CD4-positive, alpha-beta memory T cell (primary cell): ENCODE data around the gene CDK14. TPM values are rescaled to one million over a fixed set of nuclear protein-coding genes. Genes with fewer than 3 reads are reported as not detected.

Experiments used
- CTCF ChIA-PET: fragments of 350-600 bp; sonication (Branson Sonifier 250); formaldehyde crosslinking; loops from one replicate; lab custom pipeline; 2021; ENCODE audit warnings: inconsistent platforms; ENCODE audit not compliant: partially characterized antibody; lab: Charles Lee
- POLR2A ChIA-PET: fragments of 350-600 bp; sonication (Branson Sonifier 250); formaldehyde crosslinking; loops from one replicate; lab custom pipeline; 2021; ENCODE audit not compliant: partially characterized antibody; lab: Charles Lee
- DNase-seq, 5 donors: peaks; one replicate each; pipeline versions ENCODE4 v3.0.0 to v3.0.0-alpha.2; 2020 to 2022; ENCODE audit warnings: mixed read lengths in 1 of 5
- H3K27ac ChIP-seq: one replicate; pipeline ENCODE4 v1.7.0; 2013; ENCODE audit warnings: low read depth, low read length
- H3K27me3 ChIP-seq: 2 replicates; pipeline ENCODE4 v1.7.0; 2013; ENCODE audit warnings: mild to moderate bottlenecking, low read length, moderate library complexity; ENCODE audit not compliant: insufficient read depth
- H3K36me3 ChIP-seq: 2 replicates; pipeline ENCODE4 v1.7.0; 2013; ENCODE audit warnings: mild to moderate bottlenecking, low read length, moderate library complexity; ENCODE audit not compliant: insufficient read depth
- H3K4me1 ChIP-seq: 2 replicates; pipeline ENCODE4 v1.7.0; 2013; ENCODE audit warnings: mild to moderate bottlenecking, low read length, moderate library complexity; ENCODE audit not compliant: insufficient read depth
- H3K4me3 ChIP-seq, 2 donors: one replicate each; pipeline ENCODE4 v1.7.0; 2013; ENCODE audit warnings: low read length in 2 of 2, mild to moderate bottlenecking in 1 of 2
- H3K9me3 ChIP-seq, 2 donors: one replicate each; pipeline ENCODE4 v1.7.0; 2013; ENCODE audit warnings: low read length in 2 of 2, control low read depth in 1 of 2; ENCODE audit not compliant: control insufficient read depth in 1 of 2
- H3K27ac Mint-ChIP-seq, 7 donors: one replicate each; pipeline ENCODE4 v1.8.0; 2020 to 2021; ENCODE audit warnings: mixed read lengths in 7 of 7, mild to moderate bottlenecking in 6 of 7, inconsistent platforms in 3 of 7, moderate library complexity in 3 of 7
- H3K27me3 Mint-ChIP-seq, 2 donors: one replicate each; pipeline ENCODE4 v1.8.0; 2020 to 2021; ENCODE audit warnings: mixed read lengths in 2 of 2
- H3K36me3 Mint-ChIP-seq, 2 donors: one replicate each; pipeline ENCODE4 v1.8.0; 2020 to 2021; ENCODE audit warnings: mixed read lengths in 2 of 2, inconsistent platforms in 1 of 2, mild to moderate bottlenecking in 1 of 2
- H3K4me1 Mint-ChIP-seq, 4 donors: one replicate each; pipeline ENCODE4 v1.8.0; 2020 to 2021; ENCODE audit warnings: mixed read lengths in 4 of 4, mild to moderate bottlenecking in 1 of 4
- H3K4me3 Mint-ChIP-seq, 8 donors: one replicate each; pipeline ENCODE4 v1.8.0; 2020 to 2021; ENCODE audit warnings: mixed read lengths in 8 of 8, mild to moderate bottlenecking in 7 of 8, moderate library complexity in 6 of 8, inconsistent platforms in 3 of 8
- H3K9me3 Mint-ChIP-seq, 8 donors: one replicate each; pipeline ENCODE4 v1.8.0; 2020 to 2021; ENCODE audit warnings: mixed read lengths in 8 of 8, mild to moderate bottlenecking in 5 of 8, inconsistent platforms in 3 of 8, moderate library complexity in 1 of 8
- intact Hi-C: fragments of 100-400 bp; cut with micrococcal nuclease; formaldehyde crosslinking; loops from one replicate; pipeline ENCODE4 v1.15.1; 2023
- polyA plus RNA-seq, 2 donors: library from polyadenylated mRNA; unstranded; fragments of 300-500 nt; fragmentation: Illumina TruSeq; gene quantifications; one replicate each; pipeline ENCODE4 v1.2.3, GENCODE V29; 2021
- total RNA-seq, 2 experiments: library from RNA; stranded (reverse); gene quantifications; one replicate each; pipeline ENCODE4 v1.2.3, GENCODE V29; 2021

CDK14 gene
- total and polyA plus RNA-seq, 4 experiments from 2014 or later, result 0.47 to 0.81 (median 0.70) TPM; not detected in 1

GRCh38 chr7:91062713-91063112 lies 466.6 kb downstream of the CDK14 start:
- no peak overlapping the region for H3K4me3 ChIP-seq
- CTCF ChIA-PET, result no interaction called here

GRCh38 chr7:91064052-91064451 lies 467.9 kb downstream of the CDK14 start:
- Mint-ChIP-seq H3K9me3 (peaks cover 0 to 12% (median 1%) of the 10 kb centered on the region in 8 donors), H3K27me3 (peaks cover 0 to 2% of the 10 kb centered on the region in 2 donors)
- intact Hi-C loops, result no loop called here

More at GRCh38 chr7:91062713-91063112, 466.6 kb downstream of the CDK14 start:
- H3K4me3 Mint-ChIP-seq, result no peak overlapping the region
- intact Hi-C loops, result no loop called here
- Histone ChIP-seq H3K36me3 (no peaks in the 10 kb centered on the region), H3K27ac (no peak overlapping the region), H3K4me1 (no peaks in the 10 kb centered on the region), H3K9me3 (no peaks in the 10 kb centered on the region), H3K27me3 (no peaks in the 10 kb centered on the region)
- no peaks in the 10 kb centered on the region for H3K27me3 Mint-ChIP-seq
- H3K27ac Mint-ChIP-seq, result no peak overlapping the region
- peaks cover 0 to 9% (median 1%) of the 10 kb centered on the region in 8 donors for H3K9me3 Mint-ChIP-seq
- H3K36me3 Mint-ChIP-seq, result no peaks in the 10 kb centered on the region
- no peaks in the 10 kb centered on the region for H3K4me1 Mint-ChIP-seq
- POLR2A ChIA-PET, result no interaction called here
- no peak for DNase-seq

GRCh38 chr7:91064938-91065337 lies 468.8 kb downstream of the CDK14 start:
- intact Hi-C loops, result no loop called here
- H3K36me3 Mint-ChIP-seq, result no peaks in the 10 kb centered on the region
- POLR2A ChIA-PET, result no interaction called here

More at GRCh38 chr7:91064052-91064451, 467.9 kb downstream of the CDK14 start:
- no peaks in the 10 kb centered on the region for H3K4me1 ChIP-seq
- H3K9me3 ChIP-seq, result no peaks in the 10 kb centered on the region
- ChIA-PET POLR2A (no interaction called here), CTCF (no interaction called here)
- H3K27ac ChIP-seq, result no peak overlapping the region
- no peak overlapping the region for H3K4me3 ChIP-seq
- no peaks in the 10 kb centered on the region for H3K27me3 ChIP-seq
- H3K27ac Mint-ChIP-seq, result no peak overlapping the region
- H3K4me1 Mint-ChIP-seq, result no peaks in the 10 kb centered on the region
- H3K36me3 Mint-ChIP-seq, result no peaks in the 10 kb centered on the region
- no peaks in the 10 kb centered on the region for H3K36me3 ChIP-seq
- H3K4me3 Mint-ChIP-seq, result no peak overlapping the region
- no peak for DNase-seq

GRCh38 chr7:91066627-91067026 lies 470.5 kb downstream of the CDK14 start:
- no peaks in the 10 kb centered on the region for H3K4me1 ChIP-seq
- Mint-ChIP-seq H3K27ac (no peak overlapping the region), H3K4me1 (no peaks in the 10 kb centered on the region), H3K36me3 (no peaks in the 10 kb centered on the region), H3K9me3 (peaks cover 0 to 4% (median 0%) of the 10 kb centered on the region in 8 donors), H3K4me3 (no peak overlapping the region), H3K27me3 (peaks cover 0 to 2% of the 10 kb centered on the region in 2 donors)
- H3K27ac ChIP-seq, result no peak overlapping the region
- H3K9me3 ChIP-seq, result no peaks in the 10 kb centered on the region
- intact Hi-C loops, result no loop called here
- no peak for DNase-seq
- POLR2A ChIA-PET, result no interaction called here
- no peaks in the 10 kb centered on the region for H3K27me3 ChIP-seq
- no peaks in the 10 kb centered on the region for H3K36me3 ChIP-seq
- CTCF ChIA-PET, result no interaction called here
- H3K4me3 ChIP-seq, result no peak overlapping the region

More at GRCh38 chr7:91064938-91065337, 468.8 kb downstream of the CDK14 start:
- peaks cover 0 to 12% (median 0%) of the 10 kb centered on the region in 8 donors for H3K9me3 Mint-ChIP-seq
- H3K4me1 Mint-ChIP-seq, result no peaks in the 10 kb centered on the region
- no peaks in the 10 kb centered on the region for H3K9me3 ChIP-seq
- H3K27ac Mint-ChIP-seq, result no peak overlapping the region
- peaks cover 0 to 2% of the 10 kb centered on the region in 2 donors for H3K27me3 Mint-ChIP-seq
- no peak overlapping the region for H3K4me3 ChIP-seq
- no peak overlapping the region for H3K27ac ChIP-seq
- no peaks in the 10 kb centered on the region for H3K36me3 ChIP-seq
- H3K4me3 Mint-ChIP-seq, result no peak overlapping the region
- CTCF ChIA-PET, result no interaction called here
- H3K4me1 ChIP-seq, result no peaks in the 10 kb centered on the region
- no peak for DNase-seq
- H3K27me3 ChIP-seq, result no peaks in the 10 kb centered on the region

- no peaks in the 10 kb centered on the region for H3K27me3 ChIP-seq
- no peaks in the 10 kb centered on the region for H3K36me3 Mint-ChIP-seq
- H3K4me1 Mint-ChIP-seq, result no peaks in the 10 kb centered on the region
- no peak overlapping the region for H3K27ac ChIP-seq
- no peak overlapping the region for H3K27ac Mint-ChIP-seq
- no peak overlapping the region for H3K4me3 Mint-ChIP-seq
- H3K36me3 ChIP-seq, result no peaks in the 10 kb centered on the region
- H3K9me3 ChIP-seq, result no peaks in the 10 kb centered on the region
- H3K4me3 ChIP-seq, result no peak overlapping the region
- CTCF ChIA-PET, result no interaction called here
- POLR2A ChIA-PET, result no interaction called here
- H3K9me3 Mint-ChIP-seq, result peaks cover 0 to 4% (median 0%) of the 10 kb centered on the region in 8 donors
- H3K4me1 ChIP-seq, result no peaks in the 10 kb centered on the region
- H3K27me3 Mint-ChIP-seq, result peaks cover 0 to 2% of the 10 kb centered on the region in 2 donors
- no peak for DNase-seq
- intact Hi-C loops, result no loop called here
These were observed 471.1 kb downstream of the CDK14 start for GRCh38 chr7:91067242-91067641.

- H3K9me3 Mint-ChIP-seq, result peaks cover 0 to 3% (median 0%) of the 10 kb centered on the region in 8 donors
- H3K4me1 ChIP-seq, result no peaks in the 10 kb centered on the region
- no peaks in the 10 kb centered on the region for H3K9me3 ChIP-seq
- ChIA-PET CTCF (no interaction called here), POLR2A (no interaction called here)
- intact Hi-C loops, result no loop called here
- H3K36me3 Mint-ChIP-seq, result no peaks in the 10 kb centered on the region
- no peak overlapping the region for H3K27ac ChIP-seq
- DNase-seq, result no peak
- no peaks in the 10 kb centered on the region for H3K4me1 Mint-ChIP-seq
- H3K27ac Mint-ChIP-seq, result no peak overlapping the region
- H3K27me3 ChIP-seq, result no peaks in the 10 kb centered on the region
- H3K36me3 ChIP-seq, result no peaks in the 10 kb centered on the region
- no peak overlapping the region for H3K4me3 ChIP-seq
- peaks cover 0 to 5% of the 10 kb centered on the region in 2 donors for H3K27me3 Mint-ChIP-seq
- H3K4me3 Mint-ChIP-seq, result no peak overlapping the region
These were observed 472.1 kb downstream of the CDK14 start for GRCh38 chr7:91068136-91068795.

- no peaks in the 10 kb centered on the region for H3K4me1 ChIP-seq
- ChIA-PET CTCF (no interaction called here), POLR2A (no interaction called here)
- no peaks in the 10 kb centered on the region for H3K36me3 Mint-ChIP-seq
- H3K36me3 ChIP-seq, result no peaks in the 10 kb centered on the region
- no peaks in the 10 kb centered on the region for H3K27me3 ChIP-seq
- H3K4me3 ChIP-seq, result no peak overlapping the region
- no peak overlapping the region for H3K27ac ChIP-seq
- H3K4me3 Mint-ChIP-seq, result no peak overlapping the region
- no peaks in the 10 kb centered on the region for H3K4me1 Mint-ChIP-seq
- intact Hi-C loops, result no loop called here
- H3K27ac Mint-ChIP-seq, result no peak overlapping the region
- DNase-seq, result no peak
- peaks cover 0 to 4% (median 0%) of the 10 kb centered on the region in 8 donors for H3K9me3 Mint-ChIP-seq
- no peaks in the 10 kb centered on the region for H3K9me3 ChIP-seq
- H3K27me3 Mint-ChIP-seq, result peaks cover 0 to 5% of the 10 kb centered on the region in 2 donors
These were observed 473.0 kb downstream of the CDK14 start for GRCh38 chr7:91069146-91069545.
